IPS DF 6.9 (cell line): ENCODE results near the gene TSPAN9.

Source experiments
- DNase-seq: peaks from one replicate; pipeline ENCODE4 v3.0.0-alpha.2; 2013; ENCODE audit warnings: low read depth, low spot score
- H3K27ac ChIP-seq: one replicate; pipeline ENCODE4 v1.5.1; 2013; ENCODE audit warnings: low read length, control low read depth
- H3K27me3 ChIP-seq: 2 replicates; pipeline ENCODE4 v1.6.1; 2013; ENCODE audit warnings: mild to moderate bottlenecking, low read length; ENCODE audit not compliant: control insufficient read depth, insufficient read depth
- H3K36me3 ChIP-seq: 2 replicates; pipeline ENCODE4 v1.6.1; 2013; ENCODE audit warnings: low read length; ENCODE audit not compliant: control insufficient read depth, insufficient read depth
- H3K4me1 ChIP-seq: 2 replicates; pipeline ENCODE4 v1.6.1; 2013; ENCODE audit warnings: low read length; ENCODE audit not compliant: control insufficient read depth, insufficient read depth
- H3K4me3 ChIP-seq: 2 replicates; pipeline ENCODE4 v1.5.1; 2013; ENCODE audit warnings: mild to moderate bottlenecking, low read length
- H3K9me3 ChIP-seq: 2 replicates; pipeline ENCODE4 v1.6.1; 2013; ENCODE audit warnings: low read length, inconsistent platforms; ENCODE audit not compliant: control insufficient read depth, insufficient read depth
- WGBS: extraction: QIAGEN DNeasy Blood & Tissue Kit; methylation state at CpG from one replicate; pipeline ENCODE4 v1.1.7; 2013; ENCODE audit warnings: mixed read lengths, missing lambda C conversion rate; ENCODE audit not compliant: insufficient read length, insufficient coverage; 5-methylcytosine and 5-hydroxymethylcytosine counted together

The TSPAN9 gene

GRCh38 chr12:3164454-3165077 is 87.4 kb downstream of the TSPAN9 start:
- Histone ChIP-seq H3K4me3 (no peak overlapping the region), H3K4me1 (peaks cover 1% of the 10 kb centered on the region; the same call in 1 of the 2 replicates), H3K27ac (no peak overlapping the region), H3K27me3 (no peaks in the 10 kb centered on the region), H3K9me3 (no peaks in the 10 kb centered on the region), H3K36me3 (no peaks in the 10 kb centered on the region)
- no CpG with 5 or more reads among the region's 11 CpGs for WGBS
- DNase-seq, result no peak

DNA sequence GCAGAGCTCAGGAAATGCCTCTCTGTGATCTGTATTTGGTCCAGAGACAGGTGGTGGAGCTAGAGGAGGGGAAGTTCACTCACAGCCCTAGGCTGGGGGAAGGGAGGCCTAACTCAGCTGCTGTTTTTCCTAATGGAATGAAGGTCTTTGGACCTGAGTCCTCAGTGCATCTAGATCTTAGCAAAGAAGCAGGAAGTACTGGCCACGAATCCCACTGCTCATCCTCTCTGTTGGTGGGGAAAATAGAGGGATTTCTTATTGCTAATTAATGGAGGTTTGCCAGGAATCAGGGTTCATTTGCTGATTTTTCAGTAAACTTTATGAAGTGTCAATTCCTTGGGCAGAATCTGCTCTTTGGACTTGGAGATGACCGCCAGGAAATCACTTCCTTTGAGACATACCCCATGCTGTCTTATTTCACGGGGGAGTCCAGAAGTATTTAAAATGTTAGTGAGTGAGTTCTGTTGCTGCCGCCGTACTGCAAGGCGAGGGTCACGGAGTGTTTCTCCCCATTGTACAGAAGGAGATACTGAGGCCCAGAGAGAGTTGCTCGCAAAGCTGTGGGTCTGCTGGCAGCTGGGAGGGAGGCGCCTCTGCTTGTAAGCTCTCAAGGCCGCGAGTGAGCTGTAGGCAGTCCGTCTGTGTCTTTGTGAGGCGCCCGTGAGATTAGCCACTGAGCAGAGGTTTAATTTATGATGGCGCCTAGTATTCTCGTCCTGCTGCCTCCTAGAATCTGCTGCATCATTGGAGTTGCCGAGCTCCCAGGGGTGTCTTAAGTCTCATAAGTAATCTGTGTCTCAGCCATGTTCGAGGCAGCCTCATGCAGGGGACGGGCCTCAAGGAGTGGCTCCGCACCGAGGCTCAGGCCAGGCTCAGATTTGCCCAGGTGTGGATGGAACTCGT is 88.2 kb downstream of the TSPAN9 start:
- H3K4me1 ChIP-seq, result peaks cover 1% of the 10 kb centered on the region; the same call in 1 of the 2 replicates
- WGBS, result no CpG with 5 or more reads among the region's 22 CpGs
- H3K9me3 ChIP-seq, result no peaks in the 10 kb centered on the region
- no peak for DNase-seq
- no peak overlapping the region for H3K4me3 ChIP-seq
- no peaks in the 10 kb centered on the region for H3K36me3 ChIP-seq
- H3K27me3 ChIP-seq, result no peaks in the 10 kb centered on the region
- H3K27ac ChIP-seq, result no peak overlapping the region

- Histone ChIP-seq H3K4me3 (no peak overlapping the region), H3K27me3 (no peaks in the 10 kb centered on the region), H3K27ac (no peak overlapping the region), H3K4me1 (peaks cover 5% of the 10 kb centered on the region), H3K9me3 (no peaks in the 10 kb centered on the region), H3K36me3 (no peaks in the 10 kb centered on the region)
- no peak for DNase-seq
- WGBS, result no CpG with 5 or more reads among the region's 3 CpGs
These were observed 90.5 kb downstream of the TSPAN9 start for GRCh38 chr12:3167636-3168035.

DNA sequence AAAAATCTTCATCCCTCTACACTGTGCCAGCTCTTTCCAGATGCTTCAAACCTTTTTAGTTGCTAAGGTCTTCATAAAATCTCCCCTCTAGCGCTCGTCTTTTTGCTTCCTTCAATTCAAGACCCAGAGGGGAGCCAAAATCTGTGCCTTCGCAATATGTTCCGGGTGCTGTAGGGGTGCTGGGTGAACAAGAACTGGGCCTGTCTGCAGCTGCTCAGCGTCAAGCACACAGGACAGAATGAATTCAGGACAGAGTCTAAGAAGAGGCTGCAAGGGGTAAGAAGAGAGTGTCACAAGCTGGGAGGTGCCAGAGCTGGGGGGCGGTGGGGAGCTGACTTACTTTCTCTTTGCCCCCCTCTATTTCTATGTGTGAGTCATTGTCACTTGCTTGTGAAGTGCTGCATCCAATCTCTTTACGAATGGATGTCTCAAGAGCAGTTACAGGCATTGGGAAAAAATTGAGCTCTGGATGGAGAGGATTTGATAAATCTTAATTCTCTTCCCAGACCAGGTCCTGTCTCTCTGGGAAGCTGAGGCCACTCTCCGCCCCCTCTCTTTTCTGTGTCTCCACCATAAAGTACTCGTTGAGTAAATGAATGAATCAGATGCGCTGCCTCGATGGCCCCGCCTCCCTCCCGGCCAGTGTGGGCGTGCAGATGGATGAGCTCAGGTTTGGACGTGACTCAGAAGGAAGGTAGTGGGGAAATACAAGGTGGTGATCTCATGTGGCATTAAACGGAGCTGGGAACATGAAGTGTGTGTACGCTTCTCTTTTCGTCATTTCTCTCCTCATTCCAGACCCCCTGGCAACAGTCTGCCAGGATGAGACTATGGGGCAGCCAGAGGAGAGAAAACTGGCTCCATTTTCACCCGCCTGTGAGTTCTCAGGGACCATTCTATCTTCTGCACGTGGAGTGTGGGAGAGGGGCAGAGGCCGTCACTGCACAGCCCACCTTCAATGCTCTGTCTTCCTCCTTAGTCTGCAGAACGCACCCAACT is 91.3 kb downstream of the TSPAN9 start:
- no peak for DNase-seq
- H3K27me3 ChIP-seq, result no peaks in the 10 kb centered on the region
- WGBS, result no CpG with 5 or more reads among the region's 22 CpGs
- no peak overlapping the region for H3K4me3 ChIP-seq
- peaks cover 5% of the 10 kb centered on the region for H3K4me1 ChIP-seq
- H3K27ac ChIP-seq, result no peak overlapping the region
- H3K9me3 ChIP-seq, result no peaks in the 10 kb centered on the region
- H3K36me3 ChIP-seq, result no peaks in the 10 kb centered on the region

GRCh38 chr12:3170423-3171194 is 93.4 kb downstream of the TSPAN9 start:
- H3K4me3 ChIP-seq, result no peak overlapping the region
- H3K27me3 ChIP-seq, result no peaks in the 10 kb centered on the region
- no peak for DNase-seq
- H3K9me3 ChIP-seq, result no peaks in the 10 kb centered on the region
- peaks cover 5% of the 10 kb centered on the region for H3K4me1 ChIP-seq
- no CpG with 5 or more reads among the region's 20 CpGs for WGBS
- no peaks in the 10 kb centered on the region for H3K36me3 ChIP-seq
- no peak overlapping the region for H3K27ac ChIP-seq

- Histone ChIP-seq H3K27me3 (no peaks in the 10 kb centered on the region), H3K4me3 (no peak overlapping the region), H3K27ac (no peak overlapping the region), H3K36me3 (no peaks in the 10 kb centered on the region), H3K9me3 (no peaks in the 10 kb centered on the region), H3K4me1 (peaks cover 5% of the 10 kb centered on the region)
- no CpG with 5 or more reads among the region's 4 CpGs for WGBS
- DNase-seq, result no peak
These were observed 94.0 kb downstream of the TSPAN9 start for GRCh38 chr12:3171195-3171591.

DNA sequence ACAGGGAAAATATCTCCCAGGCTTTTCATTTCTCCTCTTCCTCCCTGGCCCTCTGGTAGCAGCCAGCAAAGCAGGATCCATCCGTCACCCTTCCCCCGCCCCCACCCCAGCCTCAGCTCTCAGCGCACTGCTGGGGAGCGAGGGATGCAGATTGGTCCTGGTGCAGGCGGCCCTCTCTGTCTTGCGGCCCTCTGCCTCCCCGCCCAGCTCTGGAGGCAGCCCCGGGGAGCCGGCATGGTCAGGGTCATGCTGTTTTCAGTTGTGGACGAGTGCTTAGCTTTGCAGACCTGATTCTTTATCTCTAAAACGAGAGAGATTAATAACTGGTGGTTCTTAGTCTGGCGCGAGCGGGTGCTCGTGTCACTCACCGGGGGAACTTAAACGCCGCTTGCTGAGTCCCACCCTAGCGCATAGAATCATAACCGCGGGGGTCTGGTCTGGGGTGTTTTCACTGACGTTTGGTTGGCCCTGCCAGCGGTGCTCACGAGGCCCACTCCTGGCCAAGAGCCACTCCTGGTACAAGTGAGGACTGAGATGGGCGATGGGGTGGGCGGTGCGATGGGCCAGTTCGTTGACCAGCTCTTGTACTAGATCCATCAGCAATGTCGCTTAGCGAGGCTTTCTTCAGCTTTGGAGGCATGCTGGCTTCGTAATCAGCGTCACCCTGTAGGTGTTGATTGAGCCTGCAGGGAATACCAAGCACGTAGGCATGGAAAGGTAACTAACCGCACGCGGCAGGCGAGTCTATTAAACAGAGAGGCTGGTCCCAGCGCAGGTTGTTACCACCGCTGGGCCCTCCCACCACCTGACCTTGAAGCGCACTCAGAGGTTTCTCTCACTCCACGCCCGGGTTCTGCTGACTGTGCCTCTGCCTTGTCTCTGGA is 95.2 kb downstream of the TSPAN9 start:
- H3K36me3 ChIP-seq, result no peaks in the 10 kb centered on the region
- H3K9me3 ChIP-seq, result no peaks in the 10 kb centered on the region
- H3K4me1 ChIP-seq, result peaks cover 5% of the 10 kb centered on the region
- no peak for DNase-seq
- no peak overlapping the region for H3K4me3 ChIP-seq
- no CpG with 5 or more reads among the region's 42 CpGs for WGBS
- no peaks in the 10 kb centered on the region for H3K27me3 ChIP-seq
- no peak overlapping the region for H3K27ac ChIP-seq

DNA sequence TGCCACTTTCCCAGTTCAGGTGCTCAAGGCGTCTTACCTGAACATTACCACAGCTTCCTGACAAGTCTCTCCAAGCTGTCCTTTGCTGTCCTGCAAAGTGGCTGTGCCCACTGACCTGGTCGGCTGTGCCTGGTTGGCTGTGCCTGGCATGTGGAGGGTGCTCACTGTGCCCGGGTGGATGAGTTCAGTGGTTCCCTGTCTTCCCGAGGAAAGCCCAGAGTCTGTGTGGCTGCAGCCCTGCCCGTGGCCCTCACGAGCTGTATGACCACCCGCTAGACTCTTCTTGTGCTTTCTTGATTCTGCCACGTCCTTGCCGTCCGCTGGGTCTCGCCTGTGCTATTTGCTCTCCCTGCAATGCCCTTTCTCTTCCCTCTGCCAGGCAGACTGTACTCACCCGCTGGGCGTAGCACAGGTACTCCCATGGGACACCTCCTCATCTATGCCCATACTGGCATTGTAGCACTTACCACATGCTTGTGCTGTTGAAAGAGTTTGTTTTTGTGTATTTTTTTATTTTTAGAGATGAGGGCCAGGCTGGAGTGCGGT is 95.9 kb downstream of the TSPAN9 start:
- Histone ChIP-seq H3K27ac (no peak overlapping the region), H3K36me3 (no peaks in the 10 kb centered on the region), H3K4me1 (peaks cover 5% of the 10 kb centered on the region), H3K4me3 (no peak overlapping the region), H3K27me3 (no peaks in the 10 kb centered on the region), H3K9me3 (no peaks in the 10 kb centered on the region)
- no peak for DNase-seq
- no CpG with 5 or more reads among the region's 14 CpGs for WGBS

- DNase-seq, result no peak
- Histone ChIP-seq H3K27ac (no peak overlapping the region), H3K36me3 (no peaks in the 10 kb centered on the region), H3K27me3 (no peaks in the 10 kb centered on the region), H3K4me3 (no peak overlapping the region), H3K9me3 (no peaks in the 10 kb centered on the region), H3K4me1 (peaks cover 8% of the 10 kb centered on the region)
- no CpG with 5 or more reads among the region's 5 CpGs for WGBS
These were observed 96.7 kb downstream of the TSPAN9 start for GRCh38 chr12:3173912-3174311.
